Endothelial cell of umbilical vein (primary cell): Measurements from ENCODE around the gene ZBTB43. TPM values are rescaled to one million over a fixed set of nuclear protein-coding genes. Genes with fewer than 3 reads are reported as not detected.

Experiments
- BruUV-seq: library from RNA; stranded (reverse); fragments of 400-500 nt; replicated peaks from 2 replicates; lab custom pipeline; 2021; lab: Mats Ljungman, UMichigan
- CTCF ChIA-PET: fragments of 300-600, 350-600 bp; sonication (Branson Sonifier 250); formaldehyde crosslinking; loops from one replicate; lab custom pipeline; 2021; ENCODE audit warnings: antibody characterized with exemption, inconsistent platforms; lab: Charles Lee
- POLR2A ChIA-PET: fragments of 300-600, 350-600 bp; sonication (Branson Sonifier 250); formaldehyde crosslinking; loops from one replicate; lab custom pipeline; 2021; ENCODE audit warnings: antibody characterized with exemption, inconsistent platforms; lab: Charles Lee
- DNase-seq: peaks from one replicate; pipeline ENCODE4 v3.0.0-alpha.2; 2011; ENCODE audit warnings: low read depth, low spot score
- FAIRE-seq: peaks from 2 replicates; lab custom pipeline; 2011; peaks lifted over from hg19 to GRCh38; lab: Jason Lieb, UNC
- H2AFZ ChIP-seq: 2 replicates; pipeline ENCODE4 v1.6.0; 2012; ENCODE audit warnings: low read depth, low read length, control low read depth, inconsistent platforms
- H3K27ac ChIP-seq: 2 replicates; pipeline ENCODE4 v1.5.1; 2011; ENCODE audit warnings: low read depth, mild to moderate bottlenecking, control low read depth, low read length, moderate library complexity; ENCODE audit not compliant: insufficient read depth
- H3K27me3 ChIP-seq, 2 experiments: 2 replicates each; pipeline versions ENCODE4 v1.6.0 to v1.6.1; 2011; ENCODE audit warnings: low read length in 2 of 2, mixed read lengths in 1 of 2; ENCODE audit not compliant: control insufficient read depth in 2 of 2, insufficient read depth in 2 of 2
- H3K36me3 ChIP-seq, 2 experiments: 2 replicates in 1 of 2; 3 replicates in 1 of 2; pipeline ENCODE4 v1.5.1; 2011; ENCODE audit warnings: low read length in 2 of 2, mild to moderate bottlenecking in 1 of 2, moderate library complexity in 1 of 2; ENCODE audit not compliant: control insufficient read depth in 2 of 2, insufficient read depth in 2 of 2; ENCODE audit errors: extremely low read depth in 1 of 2
- H3K4me1 ChIP-seq: 3 replicates; pipeline ENCODE4 v1.5.1; 2011; ENCODE audit warnings: mild to moderate bottlenecking, low read length; ENCODE audit not compliant: control insufficient read depth, insufficient read depth; ENCODE audit errors: extremely low read depth
- H3K4me2 ChIP-seq: 2 replicates; pipeline ENCODE4 v1.6.1; 2011; ENCODE audit warnings: low read length, control low read depth, mixed read lengths; ENCODE audit not compliant: insufficient read depth
- H3K4me3 ChIP-seq, 3 experiments: fragments of 200-600 bp in 1 of 3; sonication (generic), shearing (Covaris generic) in 1 of 3; replicated peaks in 1 of 3; 2 replicates each; pipeline ENCODE4 v1.5.1; 2011 to 2016; ENCODE audit warnings: control low read depth in 3 of 3, low read length in 3 of 3, mild to moderate bottlenecking in 2 of 3, inconsistent platforms in 1 of 3, low read depth in 1 of 3, moderate library complexity in 1 of 3; ENCODE audit not compliant: insufficient read depth in 1 of 3
- H3K79me2 ChIP-seq: 2 replicates; pipeline ENCODE4 v1.6.0; 2012; ENCODE audit warnings: low read length, inconsistent platforms; ENCODE audit not compliant: control insufficient read depth, insufficient read depth
- H3K9ac ChIP-seq: replicated peaks from 2 replicates; pipeline ENCODE3; 2011; ENCODE audit warnings: low read length, control low read depth; ENCODE audit not compliant: insufficient read depth; ENCODE audit errors: extremely low read depth
- H3K9me1 ChIP-seq: replicated peaks from 3 replicates; pipeline ENCODE4 v1.6.0; 2011; ENCODE audit warnings: mild to moderate bottlenecking, low read length; ENCODE audit not compliant: control insufficient read depth, insufficient read depth; ENCODE audit errors: extremely low read depth
- H3K9me3 ChIP-seq: replicated peaks from 2 replicates; pipeline ENCODE4 v1.5.1; 2012; ENCODE audit warnings: low read length, inconsistent platforms; ENCODE audit not compliant: control insufficient read depth, insufficient read depth
- H4K20me1 ChIP-seq: replicated peaks from 2 replicates; pipeline ENCODE3; 2011; ENCODE audit warnings: mild to moderate bottlenecking, low read length; ENCODE audit not compliant: control insufficient read depth, insufficient read depth; ENCODE audit errors: extremely low read depth
- CTCF ChIP-seq, 2 donors: IDR thresholded peaks; 1 replicate in 1 of 2; 2 replicates in 1 of 2; pipeline ENCODE4 v1.5.1; 2011; ENCODE audit warnings: low read length in 2 of 2, mild to moderate bottlenecking in 2 of 2, moderate library complexity in 2 of 2, control low read depth in 1 of 2, inconsistent platforms in 1 of 2, low read depth in 1 of 2; ENCODE audit not compliant: insufficient read depth in 1 of 2; ENCODE audit errors: extremely low read depth in 1 of 2
- EZH2 ChIP-seq: IDR thresholded peaks from 2 replicates; pipeline ENCODE4 v1.6.1; 2012; ENCODE audit warnings: borderline replicate concordance, low read depth, mild to moderate bottlenecking, moderate library complexity, low read length, inconsistent platforms; ENCODE audit not compliant: severe bottlenecking
- GATA2 ChIP-seq: IDR thresholded peaks from 2 replicates; pipeline ENCODE4 v1.7.0; 2011; ENCODE audit warnings: low read depth, mild to moderate bottlenecking, moderate library complexity, mixed read lengths, low read length; ENCODE audit not compliant: insufficient read length, insufficient read depth
- JUN ChIP-seq: IDR thresholded peaks from 2 replicates; pipeline ENCODE4 v1.6.1; 2011; ENCODE audit warnings: borderline replicate concordance, low read depth; ENCODE audit not compliant: insufficient read length, insufficient read depth
- MAX ChIP-seq: IDR thresholded peaks from 2 replicates; pipeline ENCODE4 v1.6.1; 2011; ENCODE audit not compliant: insufficient read depth, insufficient read length
- MYC ChIP-seq: IDR thresholded peaks from one replicate; pipeline ENCODE4 v1.6.1; 2011; ENCODE audit warnings: mild to moderate bottlenecking, low read depth, low read length
- POLR2A ChIP-seq: IDR thresholded peaks from 2 replicates; pipeline ENCODE4 v1.6.1; 2012; ENCODE audit warnings: low read depth, mild to moderate bottlenecking, control low read depth, low read length
- POLR2AphosphoS5 ChIP-seq: IDR thresholded peaks from 2 replicates; pipeline ENCODE4 v1.6.1; 2012; ENCODE audit warnings: low read depth, mild to moderate bottlenecking, control low read depth, low read length, moderate library complexity; ENCODE audit not compliant: insufficient read depth
- dilution Hi-C: fragments of 300-500 bp; cut with MboI; formaldehyde crosslinking; loops from one replicate; pipeline ENCODE4 v1.15.0; 2019; ENCODE audit warnings: low sequenced_read_pairs; ENCODE audit not compliant: extremely low pct_ligation_motif_present
- intact Hi-C: fragments of 100-400 bp; cut with micrococcal nuclease; formaldehyde crosslinking; loops from one replicate; pipeline ENCODE4 v1.10.0; 2022
- polyA plus RNA-seq, 4 experiments: library from polyadenylated mRNA; depleted of rRNA in 3 of 4; stranded (reverse) in 3 of 4; unstranded in 1 of 4; fragments of >200 nt; gene quantifications; 2 replicates each; pipeline versions ENCODE4 v1.2.1 to v1.2.3, GENCODE V29; 2011 to 2012; ENCODE audit warnings: missing spikeins in 1 of 4
- total RNA-seq: library from RNA; stranded (reverse); gene quantifications from 2 replicates; pipeline ENCODE4 v1.2.3, GENCODE V29; 2021

ZBTB43 gene
- total and polyA plus RNA-seq, 2 donors (not counting 3 experiments of a cell fraction or from before 2014, with no cell fraction given): 3.2 to 9.0 TPM

DNA sequence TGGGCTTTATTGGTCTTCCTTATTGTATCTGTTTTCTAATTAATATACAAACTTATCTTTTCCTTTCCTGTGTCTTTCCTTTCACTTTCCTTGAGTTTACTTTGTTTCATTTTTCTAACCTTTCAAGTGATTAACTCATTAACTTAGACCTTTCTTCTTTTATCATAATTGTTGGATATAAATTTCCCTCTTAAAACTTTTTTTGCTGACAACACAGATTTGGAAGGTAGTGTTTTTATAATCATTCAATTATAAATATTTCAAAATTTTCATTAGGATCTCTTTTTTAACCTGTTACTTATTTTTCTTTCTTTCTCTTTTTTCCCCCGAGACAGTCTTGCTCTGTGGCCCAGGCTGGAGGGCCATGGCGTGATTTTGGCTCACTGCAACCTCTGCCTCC, 6.9 kb upstream of the ZBTB43 start:
- no peak overlapping the region for H3K4me2 ChIP-seq
- H3K27ac ChIP-seq: no peak overlapping the region
- CTCF ChIA-PET: no interaction called here
- no peak overlapping the region for H3K4me3 ChIP-seq
- TF ChIP-seq GATA2: no peak
- no peak for TF ChIP-seq POLR2A
- TF ChIP-seq POLR2AphosphoS5: no peak
- no peak for TF ChIP-seq CTCF (IDR thresholded peaks at IDR 0.05; ENCODE audit: extremely low read depth in 1 of 2, insufficient read depth in 1 of 2, low read depth in 1 of 2, low read length in 2 of 2)
- TF ChIP-seq JUN: no peak
- no peak for TF ChIP-seq MAX
- no peak for TF ChIP-seq MYC
- TF ChIP-seq EZH2: no peak
- intact Hi-C loops: no loop called here
- no peaks in the 10 kb centered on the region for H3K4me1 ChIP-seq
- no peaks in the 10 kb centered on the region for H4K20me1 ChIP-seq
- no peaks in the 10 kb centered on the region for H3K36me3 ChIP-seq
- no peaks in the 10 kb centered on the region for H3K9me3 ChIP-seq
- POLR2A ChIA-PET: no interaction called here
- peaks cover 2 to 3% of the 10 kb centered on the region in 2 experiments for H3K27me3 ChIP-seq
- no peaks in the 10 kb centered on the region for H3K79me2 ChIP-seq
- no peak overlapping the region for H2AFZ ChIP-seq
- FAIRE-seq (no peak), DNase-seq (no peak)
- no peak overlapping the region for H3K9ac ChIP-seq
- dilution Hi-C loops: no loop called here
- no TSS peak for BruUV-seq
- no peaks in the 10 kb centered on the region for H3K9me1 ChIP-seq
